ENCODE data around the gene ELAVL3. TPM values are rescaled to one million over a fixed set of nuclear protein-coding genes. Genes with fewer than 3 reads are reported as not detected.

Gene ELAVL3
- total RNA-seq, 1 donor from 2014 or later, result 42.8 TPM

DNA sequence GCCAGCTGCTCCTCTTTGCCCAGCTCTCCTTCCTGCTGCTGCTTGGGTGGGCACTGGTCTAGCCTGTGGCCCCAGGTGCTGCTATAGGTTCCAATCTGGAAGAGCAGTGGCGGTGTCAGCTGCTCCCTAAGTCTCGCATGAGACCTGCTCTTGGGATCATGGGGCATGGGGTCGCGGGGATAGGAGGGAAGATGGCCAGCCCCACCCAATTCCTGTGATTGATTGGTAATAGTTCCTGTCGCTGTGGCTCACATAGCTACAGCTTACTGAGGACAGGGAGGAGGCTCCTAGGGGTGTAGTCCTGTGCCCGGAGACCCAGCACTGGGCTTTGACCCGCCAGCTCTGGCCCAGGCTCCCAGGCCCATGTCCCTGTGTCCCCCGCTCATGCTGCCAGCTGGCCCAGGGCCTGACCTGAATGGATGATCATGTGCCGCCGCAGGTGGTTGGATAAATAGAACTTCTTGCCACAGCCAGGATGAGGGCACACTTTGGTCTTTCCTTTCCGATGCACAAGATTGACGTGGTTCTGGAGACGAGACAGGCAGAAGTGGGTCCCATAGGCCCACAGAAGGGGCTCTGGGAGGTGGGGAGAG lies 4.5 kb upstream of the ELAVL3 start:
- TF ChIP-seq, protein P1, sequence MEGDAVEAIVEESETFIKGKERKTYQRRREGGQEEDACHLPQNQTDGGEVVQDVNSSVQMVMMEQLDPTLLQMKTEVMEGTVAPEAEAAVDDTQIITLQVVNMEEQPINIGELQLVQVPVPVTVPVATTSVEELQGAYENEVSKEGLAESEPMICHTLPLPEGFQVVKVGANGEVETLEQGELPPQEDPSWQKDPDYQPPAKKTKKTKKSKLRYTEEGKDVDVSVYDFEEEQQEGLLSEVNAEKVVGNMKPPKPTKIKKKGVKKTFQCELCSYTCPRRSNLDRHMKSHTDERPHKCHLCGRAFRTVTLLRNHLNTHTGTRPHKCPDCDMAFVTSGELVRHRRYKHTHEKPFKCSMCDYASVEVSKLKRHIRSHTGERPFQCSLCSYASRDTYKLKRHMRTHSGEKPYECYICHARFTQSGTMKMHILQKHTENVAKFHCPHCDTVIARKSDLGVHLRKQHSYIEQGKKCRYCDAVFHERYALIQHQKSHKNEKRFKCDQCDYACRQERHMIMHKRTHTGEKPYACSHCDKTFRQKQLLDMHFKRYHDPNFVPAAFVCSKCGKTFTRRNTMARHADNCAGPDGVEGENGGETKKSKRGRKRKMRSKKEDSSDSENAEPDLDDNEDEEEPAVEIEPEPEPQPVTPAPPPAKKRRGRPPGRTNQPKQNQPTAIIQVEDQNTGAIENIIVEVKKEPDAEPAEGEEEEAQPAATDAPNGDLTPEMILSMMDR (conservative IDR thresholded peaks at IDR 0.05), result no peak
- Mint-ChIP-seq H3K4me3 (peak overlapping the region; percentile 58), H3K9me3 (no peaks in the 10 kb centered on the region), H3K27me3 (ENCODE audit: low read depth) (peaks cover 32% of the 10 kb centered on the region), H3K4me1 (peaks cover 5% of the 10 kb centered on the region), H3K27ac (ENCODE audit: unreplicated experiment) (no peak overlapping the region), H3K36me3 (ENCODE audit: low read depth) (no peaks in the 10 kb centered on the region)
- DNase-seq (ENCODE audit: low read depth, low spot score), result no peak

DNA sequence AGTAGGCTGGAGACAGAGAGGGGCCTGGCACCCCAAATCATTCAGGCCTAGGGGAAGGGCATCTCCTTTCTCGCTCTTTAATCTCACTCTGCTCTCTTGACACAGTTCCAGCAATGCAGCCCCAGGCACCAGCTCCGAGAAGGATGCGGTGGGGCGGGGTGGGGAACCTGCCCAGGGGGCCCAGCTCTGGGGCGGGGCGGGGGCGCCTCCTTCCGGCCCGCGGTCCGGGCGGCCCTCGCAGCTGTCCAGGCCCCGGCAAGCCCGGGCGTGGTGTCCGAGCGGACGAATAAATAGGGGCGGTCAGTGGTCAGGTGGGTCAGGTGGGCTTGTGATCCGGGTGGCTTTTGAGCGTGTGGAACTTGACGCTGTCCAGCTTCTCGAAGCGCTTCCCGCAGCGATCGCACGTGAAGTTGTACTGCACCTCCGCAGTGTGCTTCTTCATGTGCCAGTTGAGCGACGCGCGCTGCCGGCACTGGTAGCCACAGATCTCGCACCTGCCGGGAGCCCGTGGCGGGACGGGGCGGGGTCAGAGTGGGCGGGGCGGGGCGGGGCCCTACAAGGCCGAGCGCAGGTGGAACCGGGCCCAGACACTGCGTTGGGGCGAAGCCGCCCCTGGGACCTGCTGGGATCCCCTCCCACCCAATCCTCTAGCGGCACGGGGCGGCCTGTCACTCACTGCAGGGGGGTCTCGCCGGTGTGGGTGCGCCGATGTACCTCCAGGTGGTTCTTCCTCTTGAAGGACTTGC lies 2.7 kb upstream of the ELAVL3 start:
- no peaks in the 10 kb centered on the region for H3K36me3 Mint-ChIP-seq (ENCODE audit: low read depth)
- H3K4me1 Mint-ChIP-seq, result peaks cover 12% of the 10 kb centered on the region
- H3K27me3 Mint-ChIP-seq (ENCODE audit: low read depth), result peaks cover 40% of the 10 kb centered on the region
- DNase-seq (ENCODE audit: low read depth, low spot score), result no peak
- peak overlapping the region; percentile 31 for H3K4me3 Mint-ChIP-seq
- TF ChIP-seq, protein P1 (conservative IDR thresholded peaks at IDR 0.05), result no peak
- no peaks in the 10 kb centered on the region for H3K9me3 Mint-ChIP-seq
- H3K27ac Mint-ChIP-seq (ENCODE audit: unreplicated experiment), result no peak overlapping the region

DNA sequence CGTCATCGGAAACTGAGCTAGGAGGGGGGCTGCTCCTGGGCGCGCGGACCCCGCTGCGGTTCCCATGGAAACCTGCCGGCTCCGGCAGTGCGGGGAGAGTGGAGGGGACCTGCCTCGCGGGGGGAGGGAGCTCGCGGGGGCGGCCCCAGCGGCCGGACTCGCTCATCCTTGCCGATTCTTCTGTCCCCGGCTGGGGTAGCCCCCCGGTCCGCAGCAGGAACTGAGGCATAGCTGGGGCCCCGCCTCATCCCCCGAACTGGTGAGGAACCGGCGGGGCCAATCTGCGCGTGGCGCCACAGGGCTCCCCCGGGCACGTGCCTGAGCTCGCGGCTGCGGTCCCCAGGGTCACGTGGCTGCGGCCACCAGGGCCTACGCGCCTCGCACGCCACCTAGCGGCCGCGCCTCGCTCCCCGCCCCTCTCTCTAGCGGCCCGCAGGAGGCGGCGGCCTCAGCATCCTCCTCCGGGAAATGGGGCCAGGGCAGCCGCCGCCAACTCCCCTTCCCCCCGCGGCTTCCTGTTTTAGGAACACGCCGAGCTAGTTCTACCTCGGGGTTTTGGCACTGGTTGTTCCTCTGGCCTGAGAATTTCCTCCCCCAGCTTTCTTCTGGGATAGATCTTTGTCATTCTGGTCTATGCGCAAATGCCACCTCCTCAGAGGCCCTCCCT lies 1.7 kb upstream of the ELAVL3 start:
- H3K27ac Mint-ChIP-seq (ENCODE audit: unreplicated experiment), result no peak overlapping the region
- H3K4me3 Mint-ChIP-seq, result peak overlapping the region; percentile 88
- peaks cover 49% of the 10 kb centered on the region for H3K27me3 Mint-ChIP-seq (ENCODE audit: low read depth)
- H3K36me3 Mint-ChIP-seq (ENCODE audit: low read depth), result no peaks in the 10 kb centered on the region
- H3K4me1 Mint-ChIP-seq, result peaks cover 12% of the 10 kb centered on the region
- no peaks in the 10 kb centered on the region for H3K9me3 Mint-ChIP-seq
- peak; percentile 73 for DNase-seq (ENCODE audit: low read depth, low spot score)
- TF ChIP-seq, protein P1 (conservative IDR thresholded peaks at IDR 0.05), result peak; percentile 88

DNA sequence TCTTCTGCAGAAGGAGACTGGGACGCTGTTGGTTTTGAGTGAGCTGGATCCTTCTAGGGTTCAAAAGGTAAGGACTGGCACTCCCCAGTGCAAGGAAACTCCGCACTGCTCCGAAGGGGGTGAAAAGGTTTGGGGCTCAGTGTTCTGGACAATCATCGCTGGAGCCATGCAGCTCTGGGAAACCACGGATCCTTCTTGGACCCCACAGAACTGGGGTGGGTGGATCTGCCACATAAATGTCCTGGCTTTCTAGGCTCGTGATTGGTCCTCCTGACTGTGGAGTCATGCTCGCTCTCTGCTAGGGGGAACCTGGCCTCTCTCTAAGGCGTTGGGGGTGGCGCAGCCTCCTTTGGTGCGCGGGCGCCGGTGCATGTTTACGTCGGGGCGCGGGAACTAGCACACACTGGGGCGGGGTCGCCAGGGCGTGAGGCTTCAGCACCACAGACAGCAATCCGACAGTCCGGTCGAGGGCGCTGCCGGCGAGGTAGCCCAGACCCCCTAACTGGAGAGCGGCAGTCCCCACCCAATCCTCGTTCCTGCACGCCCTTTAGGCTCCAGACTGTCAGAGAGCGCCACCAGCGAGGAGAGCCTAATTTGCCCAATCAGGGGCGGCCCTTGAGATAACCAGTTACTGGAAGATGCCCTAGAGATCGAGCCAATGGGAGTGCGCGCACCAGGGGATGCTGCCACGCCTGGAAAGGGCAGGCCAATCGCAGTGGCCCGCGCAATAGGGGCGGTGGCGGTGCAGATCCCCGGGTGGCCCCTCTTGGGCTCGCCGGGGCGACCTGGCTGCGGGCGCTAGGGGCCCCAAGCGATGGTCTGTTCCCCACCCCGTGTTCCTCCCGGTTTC lies 913 bp upstream of the ELAVL3 start:
- H3K27me3 Mint-ChIP-seq (ENCODE audit: low read depth), result peaks cover 53% of the 10 kb centered on the region

More for the DNA sequence above, 913 bp upstream of the ELAVL3 start:
- Mint-ChIP-seq H3K27ac (ENCODE audit: unreplicated experiment) (no peak overlapping the region), H3K9me3 (no peaks in the 10 kb centered on the region), H3K36me3 (ENCODE audit: low read depth) (no peaks in the 10 kb centered on the region), H3K4me1 (peaks cover 12% of the 10 kb centered on the region), H3K4me3 (peak overlapping the region; percentile 88)
- DNase-seq (ENCODE audit: low read depth, low spot score), result peak; percentile 57
- TF ChIP-seq, protein P1 (conservative IDR thresholded peaks at IDR 0.05), result no peak
